Measurements from ENCODE around the gene ZBTB5. TPM values are rescaled to one million over a fixed set of nuclear protein-coding genes. Genes with fewer than 3 reads are reported as not detected.
"Not testable (repeated sequence)": the region's sequence is repeated elsewhere in the genome, so short reads cannot be mapped to it uniquely, and the experiment has no call there.

ZBTB5 gene
- polyA plus RNA-seq, 1 donor: 16.2 TPM

DNA sequence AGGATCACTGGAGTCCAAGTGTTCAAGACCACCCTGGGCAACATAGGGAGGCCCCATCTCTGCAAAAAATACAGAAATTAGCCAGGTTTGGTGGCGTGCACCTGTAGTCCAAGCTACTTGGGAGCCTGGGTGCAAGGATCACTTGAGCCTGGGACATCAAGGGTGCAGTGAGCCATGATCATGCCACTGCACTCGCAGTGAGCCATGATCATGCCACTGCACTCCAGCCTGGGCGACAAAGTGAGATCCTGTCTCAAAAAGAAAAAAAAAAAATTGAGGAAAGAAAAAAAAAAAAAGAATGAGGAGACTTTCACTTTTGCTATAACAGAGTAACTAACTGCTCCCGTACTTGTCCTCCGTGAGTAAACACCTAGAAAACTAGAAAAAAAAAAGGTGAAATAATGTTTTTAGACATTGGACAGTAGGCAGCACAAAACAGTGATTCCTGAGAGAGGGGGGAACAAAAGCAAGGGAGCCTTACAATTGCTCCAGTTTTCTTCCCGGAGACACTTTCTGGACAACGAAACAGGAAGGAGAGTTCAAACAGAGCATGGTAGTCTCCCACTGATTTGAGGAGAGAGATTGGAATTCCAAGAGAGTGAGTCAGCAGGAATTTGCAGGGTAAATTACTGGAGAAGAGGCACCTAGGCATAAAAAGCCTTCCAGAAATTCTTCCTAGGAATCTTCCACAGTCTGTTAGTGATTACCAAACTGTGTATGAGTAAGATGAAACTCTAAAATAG, 6.9 kb upstream of the ZBTB5 start:
- H3K4me3 ChIP-seq (ENCODE audit: low read length): peak overlapping the region; percentile 36
- peaks cover 7% of the 10 kb centered on the region for H3K4me1 ChIP-seq (ENCODE audit: control insufficient read depth, insufficient read depth, low read length)
- peak overlapping the region; percentile 34 for H3K27ac ChIP-seq (ENCODE audit: low read length)
- DNase-seq: peak in 1 of 2 donors; percentile 77
- no peaks in the 10 kb centered on the region for H3K36me3 ChIP-seq (ENCODE audit: control insufficient read depth, insufficient read depth, low read length)
- 4% methylated on average over 4 of the region's 7 CpGs for WGBS (ENCODE audit: insufficient coverage, low lambda C conversion rate)
- peaks cover 3% of the 10 kb centered on the region for H3K9me3 ChIP-seq (ENCODE audit: control insufficient read depth, low read depth, low read length)
- H3K27me3 ChIP-seq (ENCODE audit: control insufficient read depth, insufficient read depth, low read length): no peaks in the 10 kb centered on the region

DNA sequence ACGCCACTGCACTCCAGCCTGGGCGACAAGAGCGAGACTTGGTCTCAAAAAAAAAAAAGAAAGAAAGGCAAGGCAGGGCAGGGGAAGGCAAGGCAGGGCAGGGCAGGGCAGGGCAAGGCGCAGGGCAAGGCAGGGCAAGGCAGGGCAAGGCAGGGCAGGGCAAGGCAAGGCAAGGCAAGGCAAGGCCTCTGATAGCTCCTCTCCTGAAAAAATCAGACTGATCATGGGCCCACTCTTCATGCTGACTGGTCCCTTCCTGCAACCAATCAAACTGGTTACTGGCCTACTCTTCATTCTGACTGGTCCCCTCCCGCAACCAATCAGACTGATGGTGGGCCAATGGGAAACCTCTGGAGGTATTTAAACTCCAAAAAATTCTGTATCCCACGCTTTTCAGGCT, 3.4 kb upstream of the ZBTB5 start:
- DNase-seq: no peak
- Histone ChIP-seq H3K9me3 (ENCODE audit: control insufficient read depth, low read depth, low read length) (no peaks in the 10 kb centered on the region), H3K36me3 (ENCODE audit: control insufficient read depth, insufficient read depth, low read length) (no peaks in the 10 kb centered on the region), H3K4me1 (ENCODE audit: control insufficient read depth, insufficient read depth, low read length) (peaks cover 6% of the 10 kb centered on the region), H3K27me3 (ENCODE audit: control insufficient read depth, insufficient read depth, low read length) (no peaks in the 10 kb centered on the region), H3K27ac (ENCODE audit: low read length) (no peak overlapping the region), H3K4me3 (ENCODE audit: low read length) (no peak overlapping the region)
- WGBS (ENCODE audit: insufficient coverage, low lambda C conversion rate): no CpG with 5 or more reads among the region's 6 CpGs

DNA sequence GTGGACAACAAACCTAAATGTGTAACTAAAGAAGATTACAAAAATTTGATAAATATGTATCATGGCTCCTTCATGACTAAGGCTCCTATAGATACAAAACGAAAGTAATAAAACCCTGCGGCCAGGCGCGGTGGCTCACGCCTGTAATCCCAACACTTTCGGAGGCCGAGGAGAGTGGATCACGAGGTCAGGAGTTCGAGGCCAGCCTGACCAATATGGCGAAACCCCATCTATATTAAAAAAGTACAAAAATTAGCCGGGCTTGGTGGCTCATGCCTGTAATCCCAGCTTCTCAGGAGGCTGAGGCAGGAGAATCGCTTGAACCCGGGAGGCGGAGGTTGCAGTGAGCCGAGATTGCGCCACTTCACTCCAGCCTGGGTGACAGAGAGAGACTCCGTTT, 2.3 kb upstream of the ZBTB5 start:
- H3K4me3 ChIP-seq (ENCODE audit: low read length); H3K4me1 ChIP-seq (ENCODE audit: control insufficient read depth, insufficient read depth, low read length); H3K27me3 ChIP-seq (ENCODE audit: control insufficient read depth, insufficient read depth, low read length); H3K27ac ChIP-seq (ENCODE audit: low read length); DNase-seq; H3K9me3 ChIP-seq (ENCODE audit: control insufficient read depth, low read depth, low read length); H3K36me3 ChIP-seq (ENCODE audit: control insufficient read depth, insufficient read depth, low read length): not testable (repeated sequence)
- WGBS (ENCODE audit: insufficient coverage, low lambda C conversion rate): no CpG with 5 or more reads among the region's 17 CpGs

DNA sequence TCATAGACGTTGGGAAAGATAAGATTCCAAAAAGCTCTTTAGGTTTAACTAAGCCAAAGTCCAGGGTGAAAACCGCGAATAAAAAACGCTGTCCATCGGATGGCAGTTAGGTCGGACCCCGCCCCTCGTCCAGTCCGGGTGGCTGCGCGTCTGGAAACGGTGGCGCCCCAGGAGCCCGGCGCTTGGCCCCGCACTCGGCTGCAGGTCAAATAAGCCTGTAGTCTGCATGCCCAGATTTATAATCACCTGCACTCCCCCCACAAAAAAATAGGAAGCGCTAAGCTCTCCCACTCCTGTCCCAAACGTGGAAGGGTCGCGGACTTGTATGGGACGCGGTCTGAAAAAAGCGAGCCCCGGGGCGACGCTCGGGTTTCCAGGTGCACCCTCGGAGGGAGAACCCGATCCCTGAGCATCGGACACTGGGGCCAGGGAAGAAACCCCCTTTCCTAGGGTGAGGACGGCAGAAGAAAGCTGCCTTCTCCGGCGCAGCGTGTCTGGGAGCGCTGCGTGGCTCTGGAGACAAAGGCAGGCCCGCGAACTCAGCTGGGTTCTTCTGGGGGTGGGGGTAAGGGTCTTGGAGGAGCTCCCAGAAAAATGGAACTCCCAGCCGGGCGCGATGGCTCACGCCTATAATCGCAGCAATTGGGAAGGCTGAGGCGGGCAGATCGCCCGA, 923 bp upstream of the ZBTB5 start:
- peaks cover 5% of the 10 kb centered on the region for H3K4me1 ChIP-seq (ENCODE audit: control insufficient read depth, insufficient read depth, low read length)
- WGBS (ENCODE audit: insufficient coverage, low lambda C conversion rate): no CpG with 5 or more reads among the region's 47 CpGs
- peak in 1 of 2 donors; percentile 74 for DNase-seq
- H3K9me3 ChIP-seq (ENCODE audit: control insufficient read depth, low read depth, low read length): no peaks in the 10 kb centered on the region
- H3K36me3 ChIP-seq (ENCODE audit: control insufficient read depth, insufficient read depth, low read length): no peaks in the 10 kb centered on the region
- H3K27ac ChIP-seq (ENCODE audit: low read length): peak overlapping the region; percentile 94
- no peaks in the 10 kb centered on the region for H3K27me3 ChIP-seq (ENCODE audit: control insufficient read depth, insufficient read depth, low read length)
- H3K4me3 ChIP-seq (ENCODE audit: low read length): peak overlapping the region; percentile 84

DNA sequence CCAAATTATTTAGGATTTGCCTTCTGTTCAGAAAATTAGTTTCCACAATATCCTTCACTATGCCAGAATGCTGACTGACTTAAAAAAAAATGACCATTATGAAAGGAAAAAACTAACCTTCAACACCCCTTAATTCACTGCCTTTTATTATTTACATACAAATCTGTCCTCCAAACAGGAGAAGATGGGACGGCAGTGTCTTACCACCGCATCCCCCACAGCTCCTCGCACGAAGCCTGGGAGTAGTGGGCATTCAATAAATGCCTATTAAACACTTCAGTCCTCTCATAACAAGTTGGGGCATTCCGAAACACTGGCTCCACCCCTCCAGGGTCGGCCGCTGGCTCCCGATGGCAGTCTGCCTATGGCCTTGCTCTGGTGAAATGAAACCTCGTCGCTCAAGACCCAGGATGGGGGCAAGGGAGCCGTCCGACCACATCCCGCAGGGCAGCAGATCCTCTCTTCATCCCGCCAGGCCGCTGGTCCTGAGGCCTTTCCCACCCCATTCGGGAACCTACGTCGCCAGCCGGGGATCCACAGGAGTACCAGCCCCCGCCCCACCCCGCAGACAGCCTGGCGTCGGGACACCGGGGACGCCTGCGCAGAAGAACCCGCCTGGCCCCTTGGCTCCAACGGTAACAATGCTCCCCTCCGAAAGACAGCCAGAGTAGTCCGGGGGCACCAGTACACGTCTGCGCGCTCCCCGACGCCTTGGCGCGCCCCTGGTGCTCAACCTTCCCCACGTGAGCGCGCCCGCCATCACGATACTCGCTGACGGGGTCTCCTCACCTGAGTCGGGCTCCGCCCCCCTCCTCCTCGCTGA, 613 bp downstream of the ZBTB5 start:
- Histone ChIP-seq H3K4me3 (ENCODE audit: low read length) (peak overlapping the region; percentile 84), H3K4me1 (ENCODE audit: control insufficient read depth, insufficient read depth, low read length) (peaks cover 5% of the 10 kb centered on the region)
- peak in 1 of 2 donors; percentile 87 for DNase-seq

DNA sequence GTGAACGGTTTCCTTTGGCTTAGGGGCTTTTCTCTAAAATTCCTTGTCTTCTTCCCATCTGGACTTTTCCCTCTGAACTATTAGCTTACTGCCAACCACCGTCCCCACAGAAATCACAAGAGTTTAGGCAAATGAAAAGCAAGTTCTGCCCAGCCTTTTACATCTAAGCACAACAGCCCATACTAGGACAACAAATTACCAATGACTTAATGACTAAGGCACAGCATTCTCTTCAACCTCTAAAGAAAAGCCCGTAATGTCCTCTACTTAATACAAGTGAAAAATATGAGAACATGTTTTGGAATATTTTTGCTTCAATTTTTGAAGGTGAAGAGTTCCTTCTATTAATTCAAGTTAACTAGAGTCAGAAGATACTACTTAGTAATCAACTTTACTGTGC, 1.2 kb downstream of the ZBTB5 start:
- WGBS (ENCODE audit: insufficient coverage, low lambda C conversion rate): no CpG with 5 or more reads among the region's 3 CpGs
- peak in 1 of 2 donors; percentile 24 for DNase-seq
- no peaks in the 10 kb centered on the region for H3K27me3 ChIP-seq (ENCODE audit: control insufficient read depth, insufficient read depth, low read length)
- H3K4me1 ChIP-seq (ENCODE audit: control insufficient read depth, insufficient read depth, low read length): peaks cover 5% of the 10 kb centered on the region
- peak overlapping the region; percentile 93 for H3K27ac ChIP-seq (ENCODE audit: low read length)
- no peaks in the 10 kb centered on the region for H3K36me3 ChIP-seq (ENCODE audit: control insufficient read depth, insufficient read depth, low read length)
- H3K4me3 ChIP-seq (ENCODE audit: low read length): peak overlapping the region; percentile 84
- no peaks in the 10 kb centered on the region for H3K9me3 ChIP-seq (ENCODE audit: control insufficient read depth, low read depth, low read length)

More for the DNA sequence above, 613 bp downstream of the ZBTB5 start:
- peak overlapping the region; percentile 93 for H3K27ac ChIP-seq (ENCODE audit: low read length)
- no peaks in the 10 kb centered on the region for H3K9me3 ChIP-seq (ENCODE audit: control insufficient read depth, low read depth, low read length)
- H3K27me3 ChIP-seq (ENCODE audit: control insufficient read depth, insufficient read depth, low read length): no peaks in the 10 kb centered on the region
- H3K36me3 ChIP-seq (ENCODE audit: control insufficient read depth, insufficient read depth, low read length): no peaks in the 10 kb centered on the region
- WGBS (ENCODE audit: insufficient coverage, low lambda C conversion rate): no CpG with 5 or more reads among the region's 47 CpGs

DNA sequence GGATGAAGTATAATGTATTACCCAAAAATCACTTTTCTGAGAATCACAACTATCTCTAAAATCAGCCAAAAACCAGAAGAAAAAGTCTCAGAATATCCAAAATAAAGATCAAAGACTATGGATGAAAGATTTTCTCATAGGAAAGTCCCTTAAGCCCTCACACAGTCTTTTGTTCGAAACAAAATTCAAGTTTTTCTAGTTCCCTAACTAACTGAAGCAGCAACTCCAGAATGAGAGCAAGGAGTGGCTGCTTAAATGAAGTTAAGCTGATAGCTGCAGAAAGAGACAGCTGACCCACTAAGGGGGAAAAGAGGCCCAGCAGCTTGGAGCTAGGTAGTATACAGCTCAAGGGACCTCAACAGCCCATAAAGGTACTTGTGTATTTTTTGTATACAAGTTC, 8.4 kb downstream of the ZBTB5 start:
- no CpG with 5 or more reads among the region's 1 CpG for WGBS (ENCODE audit: insufficient coverage, low lambda C conversion rate)
- Histone ChIP-seq H3K4me3 (ENCODE audit: low read length) (no peak overlapping the region), H3K27ac (ENCODE audit: low read length) (no peak overlapping the region), H3K4me1 (ENCODE audit: control insufficient read depth, insufficient read depth, low read length) (no peaks in the 10 kb centered on the region), H3K27me3 (ENCODE audit: control insufficient read depth, insufficient read depth, low read length) (no peaks in the 10 kb centered on the region), H3K36me3 (ENCODE audit: control insufficient read depth, insufficient read depth, low read length) (peaks cover 4% of the 10 kb centered on the region), H3K9me3 (ENCODE audit: control insufficient read depth, low read depth, low read length) (peaks cover 5% of the 10 kb centered on the region)
- DNase-seq: no peak

DNA sequence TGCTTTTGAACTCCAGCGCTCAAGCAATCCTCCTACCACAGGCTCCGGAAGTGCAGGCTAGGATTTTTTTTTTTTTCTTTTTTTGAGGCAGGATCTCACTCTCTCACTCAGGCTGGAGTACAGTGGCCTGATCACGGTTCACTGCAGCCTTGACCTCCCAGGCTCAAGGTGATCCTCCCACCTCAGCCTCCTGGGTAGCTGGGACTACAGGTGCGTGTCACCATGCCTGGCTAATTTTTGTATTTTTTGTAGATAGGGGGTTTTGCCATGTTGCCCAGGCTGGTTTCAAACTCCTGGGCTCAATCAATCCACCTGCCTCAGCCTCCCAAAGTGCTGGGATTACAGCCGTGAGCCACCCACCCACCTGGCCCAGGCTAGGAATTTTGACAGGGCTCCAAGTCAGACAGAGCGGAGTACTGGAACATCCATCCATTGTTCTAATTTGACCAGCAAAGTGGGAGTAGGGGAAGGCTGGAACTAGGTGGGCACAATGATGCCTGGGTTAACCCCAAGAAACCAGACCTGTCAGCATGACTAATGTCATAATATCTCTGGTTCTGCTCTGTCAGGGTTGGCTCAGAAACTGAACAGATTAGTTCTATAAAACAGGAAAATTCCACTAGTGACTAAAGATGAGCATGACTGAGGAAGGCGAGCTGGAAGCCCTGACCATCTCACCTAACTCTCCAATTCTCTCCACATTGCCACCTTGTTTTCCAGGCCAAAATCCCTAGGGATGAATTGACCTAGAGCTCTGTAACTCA, 9.2 kb downstream of the ZBTB5 start:
- Histone ChIP-seq H3K27me3 (ENCODE audit: control insufficient read depth, insufficient read depth, low read length) (no peaks in the 10 kb centered on the region), H3K27ac (ENCODE audit: low read length) (no peak overlapping the region), H3K4me1 (ENCODE audit: control insufficient read depth, insufficient read depth, low read length) (no peaks in the 10 kb centered on the region)

DNA sequence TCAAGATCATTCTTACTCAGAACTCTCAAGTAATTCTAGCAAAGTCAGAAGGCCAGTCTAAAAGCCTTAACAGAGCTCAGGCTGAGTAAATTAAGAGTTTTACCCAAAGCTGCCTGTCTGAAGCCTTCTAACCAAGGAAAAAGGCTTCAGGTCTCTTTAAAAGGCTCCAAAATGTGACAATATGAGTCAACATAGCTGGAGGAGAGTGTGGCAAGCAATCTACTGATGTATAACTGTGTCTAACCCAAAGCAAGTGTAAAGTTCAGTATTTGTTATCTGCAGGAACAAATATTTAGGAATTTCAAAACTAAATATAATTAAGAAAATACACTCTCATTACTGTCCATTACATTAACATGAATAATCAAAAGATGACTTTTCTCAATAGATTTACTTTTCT, 11.0 kb downstream of the ZBTB5 start:
- no peaks in the 10 kb centered on the region for H3K4me1 ChIP-seq (ENCODE audit: control insufficient read depth, insufficient read depth, low read length)
- peaks cover 5% of the 10 kb centered on the region for H3K9me3 ChIP-seq (ENCODE audit: control insufficient read depth, low read depth, low read length)
- DNase-seq: no peak
- H3K27ac ChIP-seq (ENCODE audit: low read length): no peak overlapping the region
- peaks cover 8% of the 10 kb centered on the region for H3K36me3 ChIP-seq (ENCODE audit: control insufficient read depth, insufficient read depth, low read length)
- no peaks in the 10 kb centered on the region for H3K27me3 ChIP-seq (ENCODE audit: control insufficient read depth, insufficient read depth, low read length)
- no peak overlapping the region for H3K4me3 ChIP-seq (ENCODE audit: low read length)

More for the DNA sequence above, 9.2 kb downstream of the ZBTB5 start:
- no peak for DNase-seq
- H3K36me3 ChIP-seq (ENCODE audit: control insufficient read depth, insufficient read depth, low read length): peaks cover 4% of the 10 kb centered on the region
- H3K4me3 ChIP-seq (ENCODE audit: low read length): no peak overlapping the region
- peaks cover 5% of the 10 kb centered on the region for H3K9me3 ChIP-seq (ENCODE audit: control insufficient read depth, low read depth, low read length)
- no CpG with 5 or more reads among the region's 7 CpGs for WGBS (ENCODE audit: insufficient coverage, low lambda C conversion rate)

DNA sequence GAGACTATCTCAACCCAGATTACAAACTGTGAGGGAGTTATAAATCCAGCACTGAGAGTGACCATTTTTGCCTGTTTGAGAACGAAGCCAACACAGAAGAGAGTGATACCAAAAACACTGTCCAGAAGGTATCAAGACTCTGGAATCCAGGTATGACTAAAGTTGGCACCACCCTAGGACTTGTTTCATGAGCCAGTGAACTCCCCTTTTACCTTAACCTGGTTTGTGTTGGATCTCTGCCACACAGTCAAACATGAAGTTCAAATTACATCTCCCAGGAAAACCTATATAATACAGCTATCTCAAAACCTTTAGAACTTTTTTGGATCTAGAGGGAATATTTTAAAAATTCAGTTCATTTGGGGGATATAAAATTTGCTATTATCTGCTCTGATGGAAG, 11.4 kb downstream of the ZBTB5 start:
- Histone ChIP-seq H3K36me3 (ENCODE audit: control insufficient read depth, insufficient read depth, low read length) (peaks cover 8% of the 10 kb centered on the region), H3K27ac (ENCODE audit: low read length) (no peak overlapping the region), H3K4me1 (ENCODE audit: control insufficient read depth, insufficient read depth, low read length) (no peaks in the 10 kb centered on the region), H3K27me3 (ENCODE audit: control insufficient read depth, insufficient read depth, low read length) (no peaks in the 10 kb centered on the region), H3K4me3 (ENCODE audit: low read length) (no peak overlapping the region), H3K9me3 (ENCODE audit: control insufficient read depth, low read depth, low read length) (peaks cover 5% of the 10 kb centered on the region)
- DNase-seq: no peak
- WGBS (ENCODE audit: insufficient coverage, low lambda C conversion rate): no CpG with 5 or more reads among the region's 1 CpG

All from large intestine (tissue), 3 donors.